ENCODE measurements around the gene GLIS1.

DNA sequence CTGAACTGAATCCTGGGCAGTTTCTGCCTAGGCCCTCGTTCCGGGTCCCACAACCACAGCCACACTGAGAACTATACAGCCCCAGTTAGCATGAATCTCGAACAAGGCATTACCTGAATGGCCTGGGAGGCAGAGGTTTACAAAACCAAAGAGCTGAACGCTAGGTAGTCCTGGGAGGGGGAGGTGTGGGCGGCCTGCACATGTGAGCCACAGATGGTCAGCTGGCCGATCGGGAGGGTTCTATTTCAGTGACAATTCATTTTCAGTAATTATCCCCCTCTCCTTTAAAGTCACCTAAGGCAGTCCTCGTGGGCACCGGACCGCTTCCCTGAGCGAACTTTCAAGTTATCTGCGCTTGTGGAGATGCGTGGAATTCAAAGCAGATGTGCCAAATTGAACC, 111.9 kb downstream of the GLIS1 start:
- TF ChIP-seq, protein P1, sequence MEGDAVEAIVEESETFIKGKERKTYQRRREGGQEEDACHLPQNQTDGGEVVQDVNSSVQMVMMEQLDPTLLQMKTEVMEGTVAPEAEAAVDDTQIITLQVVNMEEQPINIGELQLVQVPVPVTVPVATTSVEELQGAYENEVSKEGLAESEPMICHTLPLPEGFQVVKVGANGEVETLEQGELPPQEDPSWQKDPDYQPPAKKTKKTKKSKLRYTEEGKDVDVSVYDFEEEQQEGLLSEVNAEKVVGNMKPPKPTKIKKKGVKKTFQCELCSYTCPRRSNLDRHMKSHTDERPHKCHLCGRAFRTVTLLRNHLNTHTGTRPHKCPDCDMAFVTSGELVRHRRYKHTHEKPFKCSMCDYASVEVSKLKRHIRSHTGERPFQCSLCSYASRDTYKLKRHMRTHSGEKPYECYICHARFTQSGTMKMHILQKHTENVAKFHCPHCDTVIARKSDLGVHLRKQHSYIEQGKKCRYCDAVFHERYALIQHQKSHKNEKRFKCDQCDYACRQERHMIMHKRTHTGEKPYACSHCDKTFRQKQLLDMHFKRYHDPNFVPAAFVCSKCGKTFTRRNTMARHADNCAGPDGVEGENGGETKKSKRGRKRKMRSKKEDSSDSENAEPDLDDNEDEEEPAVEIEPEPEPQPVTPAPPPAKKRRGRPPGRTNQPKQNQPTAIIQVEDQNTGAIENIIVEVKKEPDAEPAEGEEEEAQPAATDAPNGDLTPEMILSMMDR (IDR thresholded peaks at IDR 0.05) = no peak
- TF ChIP-seq POLR2A (IDR thresholded peaks at IDR 0.05) = no peak
- TF ChIP-seq EP300 (IDR thresholded peaks at IDR 0.05) = no peak
